Peyer's patch (tissue), 4 donors: ENCODE results near the gene ACAP2. TPM values are rescaled to one million over a fixed set of nuclear protein-coding genes. Genes with fewer than 3 reads are reported as not detected.

Experiments used
- DNase-seq, 3 donors: peaks; one replicate each; pipeline ENCODE4 v3.0.0-alpha.2; 2017 to 2019
- H3K27ac ChIP-seq, 4 donors: fragments of 200-600 bp; sonication (generic); one replicate each; pipeline ENCODE4 v1.5.1; 2016 to 2019
- H3K27me3 ChIP-seq, 2 donors: fragments of 200-600 bp; sonication (generic); one replicate each; pipeline ENCODE4 v1.5.1; 2019
- H3K36me3 ChIP-seq, 3 donors: fragments of 200-600 bp; sonication (generic); one replicate each; pipeline ENCODE4 v1.5.1; 2016 to 2019
- H3K4me1 ChIP-seq, 4 donors: fragments of 200-600 bp; sonication (generic); one replicate each; pipeline ENCODE4 v1.5.1; 2016 to 2019
- H3K4me3 ChIP-seq, 4 donors: fragments of 200-600 bp; sonication (generic); 1 replicate in 3 of 4; 2 replicates in 1 of 4; pipeline ENCODE4 v1.5.1; 2016 to 2019; ENCODE audit warnings: mild to moderate bottlenecking in 1 of 4
- H3K9me3 ChIP-seq, 4 donors: fragments of 200-600 bp; sonication (generic); one replicate each; pipeline ENCODE4 v1.5.1; 2016 to 2019; ENCODE audit warnings: mild to moderate bottlenecking in 1 of 4
- POLR2A ChIP-seq, 2 donors: fragments of 450-650 bp; IDR thresholded peaks; one replicate each; pipeline ENCODE4 v1.5.1; 2017; ENCODE audit warnings: antibody characterized with exemption in 2 of 2, mild to moderate bottlenecking in 2 of 2, moderate library complexity in 2 of 2
- small RNA-seq, 2 donors: library from RNA; depleted of rRNA; stranded (forward); fragments of <200 nt; gene quantifications; one replicate each; pipeline ENCODE3, GENCODE V24; 2016
- total RNA-seq, 4 donors: library from RNA; depleted of rRNA; stranded (reverse); fragments of >200 nt; gene quantifications; one replicate each; pipeline ENCODE4 v1.1.0, GENCODE V29; 2016
- TF ChIP-seq, protein P1 (sequence below), 6 experiments: fragments of 450-650 bp in 4 of 6; fragments of 200-600 bp in 2 of 6; sonication (generic) in 1 of 6; IDR thresholded peaks; one replicate each; pipeline ENCODE4 v1.5.1; 2017 to 2019; ENCODE audit warnings: antibody characterized with exemption in 6 of 6, mild to moderate bottlenecking in 3 of 6, moderate library complexity in 1 of 6

ACAP2 gene
- total RNA-seq, 4 donors from 2014 or later = 63.7 to 96.6 (median 65.9) TPM

DNA sequence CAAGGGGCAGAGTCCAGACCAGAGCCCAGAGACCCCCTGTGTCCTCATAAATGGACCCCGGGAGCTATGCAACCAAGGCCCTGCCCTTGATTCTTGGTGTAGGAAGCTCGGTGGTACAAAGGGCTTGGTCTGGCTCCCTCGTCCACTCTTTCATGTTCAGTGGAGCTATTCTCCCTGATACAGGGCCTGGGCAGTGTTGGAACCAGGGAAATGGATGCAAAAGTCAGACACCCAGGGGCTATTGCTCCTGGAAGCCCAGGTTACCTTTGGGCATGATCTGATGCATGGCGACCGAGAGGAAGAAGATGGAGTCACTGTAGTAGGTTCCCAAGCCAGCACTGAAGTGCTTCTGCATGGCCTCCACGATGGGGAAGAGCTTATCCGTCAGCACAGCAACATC is 216.4 kb downstream of the ACAP2 start:
- peak in 2 of 3 donors; percentile 24 to 26 for DNase-seq
- peaks cover 0 to 7% (median 0%) of the 10 kb centered on the region in 4 donors for H3K4me1 ChIP-seq
- H3K27ac ChIP-seq = no peak overlapping the region
- H3K9me3 ChIP-seq = no peaks in the 10 kb centered on the region
- H3K27me3 ChIP-seq = no peaks in the 10 kb centered on the region
- no peak overlapping the region for H3K4me3 ChIP-seq
- H3K36me3 ChIP-seq = no peaks in the 10 kb centered on the region
- TF ChIP-seq, protein P1, sequence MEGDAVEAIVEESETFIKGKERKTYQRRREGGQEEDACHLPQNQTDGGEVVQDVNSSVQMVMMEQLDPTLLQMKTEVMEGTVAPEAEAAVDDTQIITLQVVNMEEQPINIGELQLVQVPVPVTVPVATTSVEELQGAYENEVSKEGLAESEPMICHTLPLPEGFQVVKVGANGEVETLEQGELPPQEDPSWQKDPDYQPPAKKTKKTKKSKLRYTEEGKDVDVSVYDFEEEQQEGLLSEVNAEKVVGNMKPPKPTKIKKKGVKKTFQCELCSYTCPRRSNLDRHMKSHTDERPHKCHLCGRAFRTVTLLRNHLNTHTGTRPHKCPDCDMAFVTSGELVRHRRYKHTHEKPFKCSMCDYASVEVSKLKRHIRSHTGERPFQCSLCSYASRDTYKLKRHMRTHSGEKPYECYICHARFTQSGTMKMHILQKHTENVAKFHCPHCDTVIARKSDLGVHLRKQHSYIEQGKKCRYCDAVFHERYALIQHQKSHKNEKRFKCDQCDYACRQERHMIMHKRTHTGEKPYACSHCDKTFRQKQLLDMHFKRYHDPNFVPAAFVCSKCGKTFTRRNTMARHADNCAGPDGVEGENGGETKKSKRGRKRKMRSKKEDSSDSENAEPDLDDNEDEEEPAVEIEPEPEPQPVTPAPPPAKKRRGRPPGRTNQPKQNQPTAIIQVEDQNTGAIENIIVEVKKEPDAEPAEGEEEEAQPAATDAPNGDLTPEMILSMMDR (IDR thresholded peaks at IDR 0.05) = no peak
- no peak for TF ChIP-seq POLR2A (IDR thresholded peaks at IDR 0.05)

DNA sequence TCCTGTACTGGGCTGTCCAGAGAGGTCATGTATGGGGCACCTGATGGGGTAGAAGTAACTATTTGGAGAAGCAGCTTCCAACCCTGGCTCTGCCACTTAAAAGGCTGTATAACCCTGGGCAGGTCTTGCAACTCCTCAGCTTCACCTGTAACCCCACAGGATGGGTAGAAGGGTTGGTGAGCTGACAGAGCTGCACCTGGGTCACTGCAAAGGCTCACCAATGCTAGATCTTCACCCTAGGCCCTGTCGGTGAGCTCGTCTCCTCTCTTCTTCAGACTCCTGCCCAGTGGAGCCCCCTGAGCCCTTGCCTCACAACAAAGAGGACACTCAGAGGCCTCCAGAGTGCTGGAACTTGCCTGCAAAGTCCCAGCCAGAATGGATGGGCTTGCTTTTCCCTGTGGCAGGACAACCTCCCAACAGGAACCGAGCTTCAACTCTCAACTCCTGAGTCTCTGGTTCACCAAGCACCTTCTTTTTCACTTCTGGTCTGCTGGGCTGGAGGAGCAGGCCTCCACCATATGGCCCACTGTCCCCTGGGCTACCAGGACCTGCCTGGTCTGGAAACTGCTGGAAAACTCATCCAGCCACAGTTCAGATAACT is 217.7 kb downstream of the ACAP2 start:
- no peak overlapping the region for H3K4me3 ChIP-seq
- H3K36me3 ChIP-seq = no peaks in the 10 kb centered on the region
- peak; percentile 3 to 27 (median 21) for DNase-seq
- no peak overlapping the region for H3K27ac ChIP-seq
- no peaks in the 10 kb centered on the region for H3K27me3 ChIP-seq
- TF ChIP-seq POLR2A (IDR thresholded peaks at IDR 0.05) = no peak
- TF ChIP-seq, protein P1 (IDR thresholded peaks at IDR 0.05) = no peak
- H3K4me1 ChIP-seq = peaks cover 0 to 7% (median 0%) of the 10 kb centered on the region in 4 donors
- no peaks in the 10 kb centered on the region for H3K9me3 ChIP-seq

Small RNAs within 50 kb of the gene (small RNA-seq; reads per million reads assigned to genes)
- 0 reads per million in 2 donors for gene RF00019

Other genes starting within 250 kb of the ACAP2 start
- gene XXYLT1, start 171.9 kb downstream of the ACAP2 start, total RNA-seq = 10 to 100 TPM in 1 of 4 donors, 1 to 10 TPM in 3; 5.4 to 18.2 (median 6.9) TPM
- 10 to 100 TPM; 48.2 to 79.8 (median 66.0) TPM for gene PPP1R2, start 100.3 kb upstream of the ACAP2 start, total RNA-seq
- 10 to 100 TPM; 22.3 to 68.2 (median 35.6) TPM for gene APOD, start 140.9 kb upstream of the ACAP2 start, total RNA-seq